HG02571 (cell line): ENCODE data around the gene PPP1R36.
"Not testable (repeated sequence)": the region's sequence is repeated elsewhere in the genome, so short reads cannot be mapped to it uniquely, and the experiment has no call there.

ENCODE experiments used
- ATAC-seq: cut with Tn5 transposase; IDR thresholded peaks from one replicate; pipeline ENCODE4 v1.9.1; 2021; ENCODE audit warnings: mild to moderate bottlenecking, moderate library complexity; ENCODE audit not compliant: unreplicated experiment

Gene PPP1R36

GRCh38 chr14:64549791-64550620 is at the start of gene PPP1R36:
PPP1R36 (plus strand) TSS chr14:64549961; CDS start chr14:64549998, 37 bp downstream.
- peak; percentile 68 for ATAC-seq

GRCh38 chr14:64500088-64500487 is 49.7 kb upstream of the PPP1R36 start:
- ATAC-seq: no peak

DNA sequence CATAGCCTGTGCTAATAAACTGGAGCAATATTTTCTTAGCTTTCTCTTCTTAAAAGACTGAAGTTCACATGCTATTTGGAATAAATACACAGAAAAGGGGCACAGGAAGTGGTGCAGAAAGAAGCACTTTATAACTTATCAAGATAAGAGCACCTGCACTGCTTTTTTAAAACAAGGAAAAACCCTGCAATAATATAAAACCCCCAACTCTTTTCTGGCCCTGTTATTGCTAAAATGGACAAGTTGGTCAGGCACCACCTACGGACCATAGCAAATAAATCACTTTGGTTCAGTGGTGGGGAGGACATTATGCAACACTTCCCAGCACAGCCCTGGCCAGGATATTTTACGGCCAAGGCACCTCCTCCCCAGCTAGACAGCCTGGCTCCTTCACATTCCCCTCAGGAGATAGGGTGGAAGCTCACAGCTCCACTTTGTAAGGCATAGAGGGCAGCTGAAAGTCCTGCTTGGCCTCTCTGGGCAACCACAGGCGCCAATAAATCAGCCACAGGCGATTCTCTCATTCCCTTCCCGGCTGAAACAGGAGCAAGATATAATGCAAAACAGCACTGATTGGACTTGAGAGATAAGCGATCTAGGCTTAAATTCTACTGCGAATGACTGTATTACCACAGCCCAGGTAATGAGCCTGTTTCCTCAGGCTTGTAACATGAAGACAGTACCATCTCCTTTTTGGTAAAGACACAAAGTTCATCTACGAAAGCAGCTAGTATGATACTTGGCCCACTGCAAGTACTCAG is 48.2 kb upstream of the PPP1R36 start:
- no peak for ATAC-seq

DNA sequence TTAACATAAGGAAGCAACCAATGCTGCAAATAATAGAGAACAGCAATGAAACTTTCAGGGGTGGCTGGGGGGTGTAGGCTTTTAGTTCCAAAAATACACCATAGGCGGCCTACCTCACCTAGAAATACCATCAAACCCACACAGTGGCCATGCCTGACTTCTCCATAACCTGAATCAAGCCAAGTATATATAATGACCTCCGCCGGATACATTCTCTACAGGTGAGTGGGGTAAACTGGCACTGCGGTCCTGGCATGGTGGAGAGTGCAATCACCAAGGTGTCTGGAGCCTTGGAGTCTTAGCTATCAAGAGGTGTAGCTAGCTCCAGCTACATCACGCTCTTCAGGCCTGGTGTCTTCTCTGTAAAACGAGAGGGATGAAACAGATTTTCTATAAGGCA is 47.3 kb upstream of the PPP1R36 start:
- no peak for ATAC-seq

- no peak for ATAC-seq
These were observed 46.8 kb upstream of the PPP1R36 start for GRCh38 chr14:64502887-64503433.

DNA sequence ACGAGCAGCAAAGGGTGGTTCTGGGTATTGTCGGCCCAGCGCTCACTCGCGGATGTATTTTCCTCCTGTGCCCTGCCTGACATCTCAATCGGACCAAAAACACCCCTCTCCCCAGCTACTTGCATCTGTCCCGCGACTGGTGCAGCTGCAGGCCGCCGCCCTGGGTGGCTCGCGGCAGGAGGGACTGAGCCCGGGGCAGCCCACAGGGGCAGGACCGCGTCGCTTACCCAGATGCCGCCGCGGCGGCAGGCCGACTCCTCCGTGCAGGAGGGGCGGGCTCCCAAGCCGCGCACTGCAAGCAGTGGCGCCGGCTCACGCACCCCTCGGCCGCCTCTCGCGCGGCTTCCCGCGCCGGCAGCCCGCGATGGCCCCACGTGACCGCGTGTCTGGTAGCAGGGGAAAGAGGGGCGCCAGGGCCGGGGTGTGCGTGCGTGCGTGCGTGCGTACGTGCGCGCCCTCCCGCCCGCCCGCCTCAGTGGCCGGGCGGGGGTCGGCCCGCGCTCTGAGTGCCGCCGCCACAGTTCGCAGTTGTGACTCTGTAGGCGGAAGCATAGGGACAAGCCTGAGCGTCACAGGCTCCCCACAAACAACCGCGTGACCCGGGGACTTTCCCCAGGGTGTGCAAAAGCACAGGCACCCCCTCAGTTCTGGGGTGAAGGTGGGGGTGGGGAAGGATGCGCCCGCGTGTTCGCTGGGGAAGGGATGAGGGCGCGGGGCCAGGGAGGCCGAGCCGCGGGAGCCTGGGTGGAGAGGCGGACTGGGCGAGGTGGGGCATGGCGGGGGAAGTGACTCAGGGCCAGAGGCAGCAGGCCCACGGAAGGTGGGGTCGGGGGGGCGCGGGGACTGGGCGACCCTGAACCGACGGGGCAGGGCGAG is 46.1 kb upstream of the PPP1R36 start, which contains the start of gene ZBTB25:
TSS of gene ZBTB25 (minus strand) at position 405 of the 876 bp plus-strand sequence. CDS start 13,305 bp downstream, outside the sequence.
- peak; percentile 59 for ATAC-seq

GRCh38 chr14:64504310-64504896 is 45.4 kb upstream of the PPP1R36 start, which contains the start of gene ZBTB1:
ZBTB1 (plus strand) TSS chr14:64504770; CDS start chr14:64521505, 16,735 bp downstream.
- peak; percentile 18 for ATAC-seq

DNA sequence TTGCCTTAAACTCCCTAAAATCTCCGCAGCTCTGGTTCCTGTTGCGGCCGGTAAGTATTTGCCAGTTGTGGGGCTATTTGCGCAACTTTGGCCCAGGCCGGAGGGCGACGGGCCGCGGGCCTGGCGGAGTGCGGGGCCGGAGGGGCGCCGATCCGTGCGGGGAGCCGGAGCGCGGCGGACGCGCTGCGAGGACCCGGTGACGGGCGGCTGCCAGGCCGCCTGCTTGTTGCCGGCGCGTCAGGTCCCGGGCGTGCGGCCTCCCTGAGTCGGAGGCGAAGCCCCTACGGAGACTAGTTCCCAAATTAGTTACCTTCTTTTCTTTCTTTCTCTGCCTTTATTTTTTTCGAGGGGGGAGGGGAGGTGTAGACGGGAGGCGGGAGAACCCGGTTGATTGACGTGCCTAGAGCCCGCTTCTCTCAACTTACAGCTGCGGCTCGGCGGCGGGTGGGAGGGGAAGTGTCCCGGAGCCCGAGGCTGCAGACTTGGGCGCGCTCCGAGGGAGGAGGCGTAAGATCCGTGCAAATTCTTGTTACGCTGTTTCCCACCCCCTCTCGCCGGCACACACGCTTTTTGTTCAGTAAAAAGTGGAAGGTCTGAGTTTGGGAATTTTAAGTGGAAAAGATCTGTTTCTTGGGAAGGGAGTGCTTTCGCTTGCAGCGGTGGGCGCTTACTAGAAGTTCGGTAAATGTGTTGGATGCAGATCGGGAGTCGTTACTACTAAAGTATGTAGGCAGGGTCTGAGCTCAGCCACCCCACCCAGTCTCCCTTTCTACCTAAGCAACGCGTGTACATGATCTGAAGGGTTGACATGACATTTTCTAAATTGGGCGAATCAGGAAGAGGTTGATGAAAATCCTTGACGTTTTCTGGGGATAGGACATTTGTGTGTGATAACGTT is 44.6 kb upstream of the PPP1R36 start:
- ATAC-seq: peak; percentile 23

GRCh38 chr14:64506721-64507120 is 43.0 kb upstream of the PPP1R36 start:
- no peak for ATAC-seq

GRCh38 chr14:64507376-64508156 is 42.2 kb upstream of the PPP1R36 start:
- ATAC-seq: no peak

- no peak for ATAC-seq
These were observed 41.5 kb upstream of the PPP1R36 start for GRCh38 chr14:64508215-64508776.

- ATAC-seq: no peak
These were observed 40.7 kb upstream of the PPP1R36 start for GRCh38 chr14:64509036-64509435.

GRCh38 chr14:64510825-64511671 is 38.7 kb upstream of the PPP1R36 start:
- ATAC-seq: peak; percentile 37

- no peak for ATAC-seq
These were observed 36.5 kb upstream of the PPP1R36 start for GRCh38 chr14:64513271-64513670.

- no peak for ATAC-seq
These were observed 34.7 kb upstream of the PPP1R36 start for GRCh38 chr14:64515053-64515452.

DNA sequence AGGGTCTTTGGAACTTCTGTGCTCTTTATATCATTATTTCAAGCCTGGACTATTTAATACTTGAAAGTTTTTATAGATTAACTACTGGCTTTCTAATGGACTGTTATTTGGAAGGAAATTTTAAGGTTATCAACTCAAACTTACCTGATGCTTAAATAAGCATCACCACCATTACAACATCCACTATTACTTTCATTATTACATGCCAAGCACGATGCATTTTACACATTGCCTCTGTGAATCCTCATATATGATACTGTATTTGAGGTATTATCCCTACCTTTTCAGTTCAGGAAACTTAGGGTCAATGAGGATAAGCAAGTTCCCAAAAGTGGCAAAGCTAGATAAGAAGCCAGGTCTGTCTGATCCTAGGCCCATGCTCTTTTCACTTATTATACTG is 32.8 kb upstream of the PPP1R36 start:
- no peak for ATAC-seq

- ATAC-seq: not testable (repeated sequence)
These were observed 32.1 kb upstream of the PPP1R36 start for GRCh38 chr14:64517667-64518066.
